HCT116 (cell line): Measurements from ENCODE around the gene TCP1. TPM values are rescaled to one million over a fixed set of nuclear protein-coding genes. Genes with fewer than 3 reads are reported as not detected.

Source experiments
- ATAC-seq: fragments of 200-7000 bp; cut with Tn5 transposase; 2 replicates; pipeline ENCODE4 v1.9.1; 2020; ENCODE audit warnings: mild to moderate bottlenecking, moderate library complexity
- BruUV-seq: library from RNA; stranded (reverse); fragments of 400-500 nt; replicated peaks from 2 replicates; lab custom pipeline; 2021; lab: Mats Ljungman, UMichigan
- CTCF ChIA-PET: fragments of 300-600 bp; sonication (Branson Sonifier 250); formaldehyde crosslinking; loops from one replicate; lab custom pipeline; 2021; ENCODE audit warnings: antibody characterized with exemption; lab: Charles Lee
- POLR2A ChIA-PET: fragments of 300-600, 350-600 bp; sonication (Branson Sonifier 250); formaldehyde crosslinking; loops from one replicate; lab custom pipeline; 2021; ENCODE audit warnings: antibody characterized with exemption; lab: Charles Lee
- RAD21 ChIA-PET, 2 experiments: fragments of 300-600 bp; sonication (Branson Sonifier 250); formaldehyde crosslinking; loops; one replicate each; lab custom pipeline; 2023; ENCODE audit warnings: low total read pairs in 2 of 2; ENCODE audit not compliant: uncharacterized antibody in 2 of 2, unreplicated experiment in 2 of 2, low non-redundant PET in 1 of 2; lab: Charles Lee
- DNase-seq: peaks from one replicate; pipeline ENCODE4 v3.0.0-alpha.2; 2010; ENCODE audit warnings: low read depth, low spot score
- H2AFZ ChIP-seq: fragments of 200-600 bp; shearing (Covaris generic), sonication (generic); 2 replicates; pipeline ENCODE4 v1.6.1; 2017; ENCODE audit warnings: low read depth, mixed run types, mixed read lengths, antibody characterized with exemption, low read length; ENCODE audit not compliant: poor library complexity, severe bottlenecking
- H3K27ac ChIP-seq: 2 replicates; pipeline ENCODE4 v1.5.1; 2012; ENCODE audit warnings: low read depth, low read length
- H3K27me3 ChIP-seq: fragments of 200-600 bp; sonication (generic); 2 replicates; pipeline ENCODE4 v1.6.1; 2016; ENCODE audit warnings: mixed run types, low read length, mixed read lengths; ENCODE audit not compliant: insufficient read depth
- H3K36me3 ChIP-seq, 2 experiments: fragments of 200-500 bp in 1 of 2; fragments of 200-600 bp in 1 of 2; sonication (Bioruptor generic) in 1 of 2; sonication (generic) in 1 of 2; 2 replicates each; pipeline versions ENCODE4 v1.5.1 to v1.6.1; 2014 to 2016; ENCODE audit warnings: low read length in 2 of 2, inconsistent platforms in 1 of 2, mixed read lengths in 1 of 2, mixed run types in 1 of 2; ENCODE audit not compliant: insufficient read depth in 2 of 2, control insufficient read depth in 1 of 2
- H3K4me1 ChIP-seq, 2 experiments: fragments of 200-600 bp in 1 of 2; sonication (generic) in 1 of 2; 2 replicates each; pipeline versions ENCODE4 v1.5.1 to v1.6.1; 2012 to 2017; ENCODE audit warnings: low read length in 2 of 2, inconsistent platforms in 1 of 2, mild to moderate bottlenecking in 1 of 2, mixed read lengths in 1 of 2, mixed run types in 1 of 2, moderate library complexity in 1 of 2; ENCODE audit not compliant: insufficient read depth in 2 of 2, control insufficient read depth in 1 of 2
- H3K4me2 ChIP-seq: fragments of 200-600 bp; sonication (generic); 2 replicates; pipeline ENCODE4 v1.6.1; 2017; ENCODE audit warnings: mixed run types, low read length, mixed read lengths
- H3K4me3 ChIP-seq, 2 experiments: fragments of 200-600 bp in 1 of 2; sonication (generic) in 1 of 2; replicated peaks in 1 of 2; 2 replicates each; pipeline ENCODE4 v1.5.1; 2011 to 2016; ENCODE audit warnings: low read length in 2 of 2, control low read depth in 1 of 2, low read depth in 1 of 2, mild to moderate bottlenecking in 1 of 2, mixed read lengths in 1 of 2, mixed run types in 1 of 2
- H3K79me2 ChIP-seq: fragments of 200-600 bp; sonication (generic); 2 replicates; pipeline ENCODE4 v1.6.1; 2017; ENCODE audit warnings: mild to moderate bottlenecking, mixed run types, low read length, moderate library complexity, mixed read lengths; ENCODE audit not compliant: insufficient read depth
- H3K9ac ChIP-seq: fragments of 200-600 bp; sonication (generic); 2 replicates; pipeline ENCODE4 v1.6.1; 2016; ENCODE audit warnings: low read length, mixed read lengths
- H3K9me2 ChIP-seq: fragments of 200-600 bp; sonication (generic), shearing (Covaris generic); 2 replicates; pipeline ENCODE4 v1.6.1; 2017; ENCODE audit warnings: mixed run types, mild to moderate bottlenecking, moderate library complexity; ENCODE audit not compliant: insufficient read depth
- H3K9me3 ChIP-seq, 2 experiments: fragments of 200-500 bp in 1 of 2; fragments of 200-600 bp in 1 of 2; sonication (Bioruptor generic) in 1 of 2; sonication (generic) in 1 of 2; 2 replicates each; pipeline ENCODE4 v1.6.1; 2014 to 2017; ENCODE audit warnings: low read length in 2 of 2, mixed read lengths in 2 of 2, inconsistent platforms in 1 of 2, low read depth in 1 of 2, mild to moderate bottlenecking in 1 of 2, mixed run types in 1 of 2, moderate library complexity in 1 of 2; ENCODE audit not compliant: control insufficient read depth in 1 of 2, insufficient read depth in 1 of 2
- H4K20me1 ChIP-seq: fragments of 200-600 bp; sonication (generic), shearing (Covaris generic); 2 replicates; pipeline ENCODE4 v1.6.1; 2017; ENCODE audit warnings: mixed run types, mild to moderate bottlenecking, moderate library complexity; ENCODE audit not compliant: insufficient read depth
- CEBPB ChIP-seq: IDR thresholded peaks from 2 replicates; pipeline ENCODE4 v1.6.1; 2012; ENCODE audit warnings: low read depth
- ELF1 ChIP-seq: IDR thresholded peaks from 2 replicates; pipeline ENCODE4 v1.6.1; 2012; ENCODE audit warnings: low read depth, borderline replicate concordance
- EZH2 ChIP-seq: fragments of 200-600 bp; sonication (generic); IDR thresholded peaks from 2 replicates; pipeline ENCODE4 v1.6.1; 2017; ENCODE audit warnings: antibody characterized with exemption, mixed run types
- POLR2A ChIP-seq: IDR thresholded peaks from 2 replicates; pipeline ENCODE4 v1.7.0; 2011; ENCODE audit warnings: borderline replicate concordance; ENCODE audit not compliant: insufficient read depth, insufficient read length; ENCODE audit errors: extremely low read depth
- POLR2AphosphoS5 ChIP-seq: IDR thresholded peaks from 2 replicates; pipeline ENCODE4 v1.6.1; 2011; ENCODE audit warnings: mild to moderate bottlenecking, low read depth, low read length, moderate library complexity
- RAD21 ChIP-seq: IDR thresholded peaks from 2 replicates; pipeline ENCODE4 v1.6.1; 2012; ENCODE audit warnings: low read depth, mild to moderate bottlenecking
- TCF7L2 ChIP-seq: IDR thresholded peaks from 2 replicates; pipeline ENCODE4 v1.7.0; 2011; ENCODE audit warnings: borderline replicate concordance, inconsistent platforms; ENCODE audit not compliant: insufficient read depth, insufficient read length; ENCODE audit errors: extremely low read depth
- ZFX ChIP-seq: fragments of 450-650 bp; IDR thresholded peaks from 2 replicates; pipeline ENCODE4 v1.6.1; 2017
- ZNF274 ChIP-seq: fragments of 200-500 bp; sonication (Bioruptor generic); IDR thresholded peaks from 2 replicates; pipeline ENCODE4 v1.6.1; 2014; ENCODE audit warnings: mild to moderate bottlenecking, low read depth, low read length, inconsistent platforms
- intact Hi-C: fragments of 100-400 bp; cut with micrococcal nuclease; formaldehyde crosslinking; loops from 2 replicates; pipeline ENCODE4 v1.10.0; 2022
- total RNA-seq: library from RNA; stranded (reverse); gene quantifications from one replicate; pipeline ENCODE4 v1.2.1, GENCODE V29; 2021; ENCODE audit not compliant: unreplicated experiment
- TF ChIP-seq, protein P1 (sequence below): IDR thresholded peaks from 2 replicates; pipeline ENCODE4 v1.6.1; 2012; ENCODE audit warnings: low read depth
- TF ChIP-seq, protein P2 (sequence below): IDR thresholded peaks from 2 replicates; pipeline ENCODE4 v1.6.1; 2012

The TCP1 gene
- total RNA-seq, 1 experiment from 2014 or later: 447 TPM

DNA sequence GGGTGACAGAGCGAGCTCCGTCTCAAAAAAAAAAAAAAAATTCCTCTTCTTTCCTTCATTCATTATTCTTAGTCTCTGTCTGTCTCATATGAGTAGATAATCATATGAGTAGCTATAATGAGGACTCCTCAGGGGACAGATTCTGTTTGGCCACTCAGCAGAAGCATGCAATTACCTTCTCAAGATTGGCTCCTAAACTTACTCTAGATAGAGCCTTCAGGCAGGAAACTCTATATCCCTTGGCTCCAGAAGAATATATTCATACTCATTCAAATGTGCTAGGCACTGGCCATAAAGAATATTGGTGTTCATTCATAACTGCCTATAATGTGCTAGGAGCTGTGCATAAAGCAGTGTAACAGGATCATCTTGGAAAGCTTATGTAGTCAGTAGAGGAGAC, 29.8 kb downstream of the TCP1 start:
- ATAC-seq: no peak
- CTCF ChIA-PET: interaction anchor here (0.6 kb wide), 1 partner anchor 22 kb away, joined by 3 read pairs; no protein-coding TSS in a partner anchor

More for the DNA sequence above, 29.8 kb downstream of the TCP1 start:
- RAD21 ChIA-PET: no interaction called here
- Histone ChIP-seq H4K20me1 (no peaks in the 10 kb centered on the region), H3K4me3 (no peak overlapping the region), H3K9ac (no peak overlapping the region), H3K9me3 (no peaks in the 10 kb centered on the region), H3K4me2 (no peak overlapping the region; the same call in 1 of the 2 replicates), H3K9me2 (no peaks in the 10 kb centered on the region), H3K36me3 (peaks cover 6 to 27% of the 10 kb centered on the region in 2 experiments), H3K27ac (no peak overlapping the region), H2AFZ (no peak overlapping the region), H3K79me2 (peaks cover 19% of the 10 kb centered on the region), H3K4me1 (peaks cover 4 to 47% of the 10 kb centered on the region in 2 experiments; a peak in 3 of 4 replicates), H3K27me3 (no peaks in the 10 kb centered on the region)
- POLR2A ChIA-PET: interaction anchor here (1.1 kb wide), 1 partner anchor 30 kb away, joined by 5 read pairs; the partner anchor contains the start of genes MRPL18 and TCP1
- no TSS peak for BruUV-seq
- intact Hi-C loops: no loop called here
- no peak for DNase-seq
- TF ChIP-seq, protein P1, sequence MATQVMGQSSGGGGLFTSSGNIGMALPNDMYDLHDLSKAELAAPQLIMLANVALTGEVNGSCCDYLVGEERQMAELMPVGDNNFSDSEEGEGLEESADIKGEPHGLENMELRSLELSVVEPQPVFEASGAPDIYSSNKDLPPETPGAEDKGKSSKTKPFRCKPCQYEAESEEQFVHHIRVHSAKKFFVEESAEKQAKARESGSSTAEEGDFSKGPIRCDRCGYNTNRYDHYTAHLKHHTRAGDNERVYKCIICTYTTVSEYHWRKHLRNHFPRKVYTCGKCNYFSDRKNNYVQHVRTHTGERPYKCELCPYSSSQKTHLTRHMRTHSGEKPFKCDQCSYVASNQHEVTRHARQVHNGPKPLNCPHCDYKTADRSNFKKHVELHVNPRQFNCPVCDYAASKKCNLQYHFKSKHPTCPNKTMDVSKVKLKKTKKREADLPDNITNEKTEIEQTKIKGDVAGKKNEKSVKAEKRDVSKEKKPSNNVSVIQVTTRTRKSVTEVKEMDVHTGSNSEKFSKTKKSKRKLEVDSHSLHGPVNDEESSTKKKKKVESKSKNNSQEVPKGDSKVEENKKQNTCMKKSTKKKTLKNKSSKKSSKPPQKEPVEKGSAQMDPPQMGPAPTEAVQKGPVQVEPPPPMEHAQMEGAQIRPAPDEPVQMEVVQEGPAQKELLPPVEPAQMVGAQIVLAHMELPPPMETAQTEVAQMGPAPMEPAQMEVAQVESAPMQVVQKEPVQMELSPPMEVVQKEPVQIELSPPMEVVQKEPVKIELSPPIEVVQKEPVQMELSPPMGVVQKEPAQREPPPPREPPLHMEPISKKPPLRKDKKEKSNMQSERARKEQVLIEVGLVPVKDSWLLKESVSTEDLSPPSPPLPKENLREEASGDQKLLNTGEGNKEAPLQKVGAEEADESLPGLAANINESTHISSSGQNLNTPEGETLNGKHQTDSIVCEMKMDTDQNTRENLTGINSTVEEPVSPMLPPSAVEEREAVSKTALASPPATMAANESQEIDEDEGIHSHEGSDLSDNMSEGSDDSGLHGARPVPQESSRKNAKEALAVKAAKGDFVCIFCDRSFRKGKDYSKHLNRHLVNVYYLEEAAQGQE: no peak
- TF ChIP-seq POLR2A: no peak
- TF ChIP-seq, protein P2, sequence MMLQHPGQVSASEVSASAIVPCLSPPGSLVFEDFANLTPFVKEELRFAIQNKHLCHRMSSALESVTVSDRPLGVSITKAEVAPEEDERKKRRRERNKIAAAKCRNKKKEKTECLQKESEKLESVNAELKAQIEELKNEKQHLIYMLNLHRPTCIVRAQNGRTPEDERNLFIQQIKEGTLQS: no peak
- no peak for TF ChIP-seq ZFX
- TF ChIP-seq EZH2: no peak
- no peak for TF ChIP-seq CEBPB
- TF ChIP-seq TCF7L2: no peak
- no peak; the same call in 1 of the 2 replicates for TF ChIP-seq POLR2AphosphoS5
- no peak for TF ChIP-seq RAD21
- no peak for TF ChIP-seq ELF1
- no peak for TF ChIP-seq ZNF274
